Endothelial cell of umbilical vein (primary cell): Measurements from ENCODE around the gene ADAM11.

Experiments used
- CTCF ChIP-seq, 2 donors: IDR thresholded peaks; 1 replicate in 1 of 2; 2 replicates in 1 of 2; pipeline ENCODE4 v1.5.1; 2011; ENCODE audit warnings: low read length in 2 of 2, mild to moderate bottlenecking in 2 of 2, moderate library complexity in 2 of 2, control low read depth in 1 of 2, inconsistent platforms in 1 of 2, low read depth in 1 of 2; ENCODE audit not compliant: insufficient read depth in 1 of 2; ENCODE audit errors: extremely low read depth in 1 of 2
- EZH2 ChIP-seq: IDR thresholded peaks from 2 replicates; pipeline ENCODE4 v1.6.1; 2012; ENCODE audit warnings: borderline replicate concordance, low read depth, mild to moderate bottlenecking, moderate library complexity, low read length, inconsistent platforms; ENCODE audit not compliant: severe bottlenecking
- JUN ChIP-seq: IDR thresholded peaks from 2 replicates; pipeline ENCODE4 v1.6.1; 2011; ENCODE audit warnings: borderline replicate concordance, low read depth; ENCODE audit not compliant: insufficient read length, insufficient read depth
- MYC ChIP-seq: IDR thresholded peaks from one replicate; pipeline ENCODE4 v1.6.1; 2011; ENCODE audit warnings: mild to moderate bottlenecking, low read depth, low read length
- POLR2A ChIP-seq: IDR thresholded peaks from 2 replicates; pipeline ENCODE4 v1.6.1; 2012; ENCODE audit warnings: low read depth, mild to moderate bottlenecking, control low read depth, low read length
- POLR2AphosphoS5 ChIP-seq: IDR thresholded peaks from 2 replicates; pipeline ENCODE4 v1.6.1; 2012; ENCODE audit warnings: low read depth, mild to moderate bottlenecking, control low read depth, low read length, moderate library complexity; ENCODE audit not compliant: insufficient read depth
- TF ChIP-seq, protein P1 (sequence below): IDR thresholded peaks from 2 replicates; pipeline ENCODE4 v1.6.1; 2011; ENCODE audit not compliant: insufficient read depth, insufficient read length

DNA sequence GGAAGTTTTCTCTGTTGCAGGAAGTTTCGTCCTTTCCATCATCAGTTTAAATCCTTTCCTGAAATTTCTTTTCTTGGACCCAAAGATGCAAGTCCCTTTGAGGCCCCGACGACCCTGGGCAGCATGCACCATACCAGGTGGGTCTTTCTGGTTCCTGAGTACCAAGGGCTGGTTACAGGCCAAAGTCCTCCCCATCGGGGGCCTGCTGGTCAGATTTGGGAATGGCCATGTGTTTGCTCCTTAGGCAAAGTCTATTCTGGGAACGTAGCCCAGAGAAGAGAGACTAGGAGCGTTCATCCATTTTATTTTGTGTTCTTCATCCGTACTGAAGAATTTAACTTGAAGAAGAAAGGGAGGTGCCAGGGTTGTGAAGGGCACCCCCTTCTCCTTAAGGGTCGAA lies 17.5 kb upstream of the ADAM11 start:
- TF ChIP-seq POLR2A (no peak), CTCF (IDR thresholded peaks at IDR 0.05; ENCODE audit: extremely low read depth in 1 of 2, insufficient read depth in 1 of 2, low read depth in 1 of 2, low read length in 2 of 2) (no peak), POLR2AphosphoS5 (no peak), JUN (no peak), EZH2 (no peak), MYC (no peak)
- TF ChIP-seq, protein P1, sequence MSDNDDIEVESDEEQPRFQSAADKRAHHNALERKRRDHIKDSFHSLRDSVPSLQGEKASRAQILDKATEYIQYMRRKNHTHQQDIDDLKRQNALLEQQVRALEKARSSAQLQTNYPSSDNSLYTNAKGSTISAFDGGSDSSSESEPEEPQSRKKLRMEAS, result no peak
